ENCODE results near the gene PADI4.

DNA sequence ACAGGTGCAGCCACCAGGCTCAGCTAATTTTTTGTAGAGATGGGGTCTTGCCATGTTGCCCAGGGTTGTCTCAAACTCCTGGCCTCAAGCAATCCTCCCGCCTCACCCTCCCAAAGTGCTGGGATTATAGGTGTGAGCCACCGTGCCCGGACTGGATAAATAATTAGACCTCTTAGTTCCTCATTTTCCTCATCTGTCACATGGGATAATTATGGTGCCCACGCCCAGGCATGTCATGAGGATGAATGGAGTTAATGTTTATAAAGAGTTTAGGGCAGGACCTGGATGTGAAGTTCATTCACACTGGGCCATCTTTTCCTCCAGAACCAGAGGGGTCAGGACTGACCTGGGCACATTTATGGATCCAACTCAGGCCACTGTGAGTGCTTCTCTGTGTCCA lies 35.4 kb upstream of the PADI4 start:
- TF ChIP-seq POLR2A (IDR thresholded peaks at IDR 0.05) = no peak
- TF ChIP-seq, protein P1, sequence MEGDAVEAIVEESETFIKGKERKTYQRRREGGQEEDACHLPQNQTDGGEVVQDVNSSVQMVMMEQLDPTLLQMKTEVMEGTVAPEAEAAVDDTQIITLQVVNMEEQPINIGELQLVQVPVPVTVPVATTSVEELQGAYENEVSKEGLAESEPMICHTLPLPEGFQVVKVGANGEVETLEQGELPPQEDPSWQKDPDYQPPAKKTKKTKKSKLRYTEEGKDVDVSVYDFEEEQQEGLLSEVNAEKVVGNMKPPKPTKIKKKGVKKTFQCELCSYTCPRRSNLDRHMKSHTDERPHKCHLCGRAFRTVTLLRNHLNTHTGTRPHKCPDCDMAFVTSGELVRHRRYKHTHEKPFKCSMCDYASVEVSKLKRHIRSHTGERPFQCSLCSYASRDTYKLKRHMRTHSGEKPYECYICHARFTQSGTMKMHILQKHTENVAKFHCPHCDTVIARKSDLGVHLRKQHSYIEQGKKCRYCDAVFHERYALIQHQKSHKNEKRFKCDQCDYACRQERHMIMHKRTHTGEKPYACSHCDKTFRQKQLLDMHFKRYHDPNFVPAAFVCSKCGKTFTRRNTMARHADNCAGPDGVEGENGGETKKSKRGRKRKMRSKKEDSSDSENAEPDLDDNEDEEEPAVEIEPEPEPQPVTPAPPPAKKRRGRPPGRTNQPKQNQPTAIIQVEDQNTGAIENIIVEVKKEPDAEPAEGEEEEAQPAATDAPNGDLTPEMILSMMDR (IDR thresholded peaks at IDR 0.05) = no peak
